T-helper 17 cell (primary cell): ENCODE data around the gene MUC20. TPM values are rescaled to one million over a fixed set of nuclear protein-coding genes. Genes with fewer than 3 reads are reported as not detected.
"Not testable (repeated sequence)": the region's sequence is repeated elsewhere in the genome, so short reads cannot be mapped to it uniquely, and the experiment has no call there.

Experiments
- ATAC-seq: fragments of 150-1000 bp; cut with Tn5 transposase; 2 replicates; pipeline ENCODE4 v1.10.0; 2021; ENCODE audit warnings: mild to moderate bottlenecking, moderate library complexity
- DNase-seq, 3 donors: peaks; one replicate each; pipeline versions ENCODE4 v3.0.0 to v3.0.0-alpha.2; 2020 to 2021
- H3K9me3 ChIP-seq: one replicate; pipeline ENCODE4 v1.7.0; 2013; ENCODE audit warnings: low read length, mild to moderate bottlenecking; ENCODE audit not compliant: control insufficient read depth, poor library complexity, severe bottlenecking
- H3K27ac Mint-ChIP-seq: one replicate; pipeline ENCODE4 v1.8.0; 2022; ENCODE audit warnings: mild to moderate bottlenecking, moderate library complexity, mixed read lengths
- H3K27me3 Mint-ChIP-seq: one replicate; pipeline ENCODE4 v1.8.0; 2022; ENCODE audit warnings: mixed read lengths
- H3K36me3 Mint-ChIP-seq: one replicate; pipeline ENCODE4 v1.8.0; 2022; ENCODE audit warnings: low read depth, mixed read lengths
- H3K4me1 Mint-ChIP-seq: one replicate; pipeline ENCODE4 v1.8.0; 2022; ENCODE audit warnings: mild to moderate bottlenecking, mixed read lengths
- H3K4me3 Mint-ChIP-seq: one replicate; pipeline ENCODE4 v1.8.0; 2022; ENCODE audit warnings: mild to moderate bottlenecking, moderate library complexity, mixed read lengths
- total RNA-seq, 4 donors: library from RNA in 2 of 4; stranded (reverse) in 2 of 4; gene quantifications; one replicate each; pipeline ENCODE4 v1.2.3 and lab custom pipeline; 2022 to 2026

The MUC20 gene
- total RNA-seq, 2 donors from 2014 or later = 6.4 to 13.2 TPM

DNA sequence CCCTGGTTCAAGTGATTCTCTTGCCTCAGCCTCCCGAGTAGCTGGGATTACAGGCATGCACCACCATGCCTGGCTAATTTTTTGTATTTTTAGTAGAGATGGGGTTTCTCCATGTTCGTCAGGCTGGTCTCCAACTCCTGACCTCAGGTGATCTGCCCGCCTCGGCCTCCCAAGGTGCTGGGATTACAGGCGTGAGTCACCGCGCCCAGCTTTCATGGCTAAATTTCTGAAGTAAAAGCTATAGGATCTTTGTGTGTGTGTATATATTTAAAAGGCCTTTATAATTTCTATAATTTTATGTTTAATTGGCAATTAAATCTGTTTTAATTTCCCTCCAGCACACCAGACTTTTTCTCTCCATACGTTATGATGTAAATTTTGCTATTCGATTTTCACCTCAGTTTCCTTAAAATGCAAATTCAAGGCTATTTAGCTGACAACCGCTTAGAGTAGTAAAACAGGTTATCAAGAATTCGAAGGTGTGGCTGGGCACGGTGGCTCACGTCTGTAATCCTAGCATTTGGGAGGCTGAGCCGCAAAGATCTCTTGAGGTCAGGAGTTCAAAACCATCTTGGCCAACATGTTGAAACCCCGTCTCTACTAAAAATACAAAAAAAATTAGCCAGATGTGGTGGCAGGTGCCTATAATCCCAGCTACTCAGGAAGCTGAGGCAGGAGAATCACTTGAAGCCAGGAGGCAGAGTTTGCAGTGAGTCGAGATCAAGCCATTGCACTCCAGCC lies 1.1 kb upstream of the MUC20 start:
- not testable (repeated sequence) for H3K9me3 ChIP-seq, ATAC-seq, DNase-seq, H3K4me3 Mint-ChIP-seq, H3K27me3 Mint-ChIP-seq, H3K27ac Mint-ChIP-seq, H3K36me3 Mint-ChIP-seq
- peaks cover 12% of the 10 kb centered on the region for H3K4me1 Mint-ChIP-seq

DNA sequence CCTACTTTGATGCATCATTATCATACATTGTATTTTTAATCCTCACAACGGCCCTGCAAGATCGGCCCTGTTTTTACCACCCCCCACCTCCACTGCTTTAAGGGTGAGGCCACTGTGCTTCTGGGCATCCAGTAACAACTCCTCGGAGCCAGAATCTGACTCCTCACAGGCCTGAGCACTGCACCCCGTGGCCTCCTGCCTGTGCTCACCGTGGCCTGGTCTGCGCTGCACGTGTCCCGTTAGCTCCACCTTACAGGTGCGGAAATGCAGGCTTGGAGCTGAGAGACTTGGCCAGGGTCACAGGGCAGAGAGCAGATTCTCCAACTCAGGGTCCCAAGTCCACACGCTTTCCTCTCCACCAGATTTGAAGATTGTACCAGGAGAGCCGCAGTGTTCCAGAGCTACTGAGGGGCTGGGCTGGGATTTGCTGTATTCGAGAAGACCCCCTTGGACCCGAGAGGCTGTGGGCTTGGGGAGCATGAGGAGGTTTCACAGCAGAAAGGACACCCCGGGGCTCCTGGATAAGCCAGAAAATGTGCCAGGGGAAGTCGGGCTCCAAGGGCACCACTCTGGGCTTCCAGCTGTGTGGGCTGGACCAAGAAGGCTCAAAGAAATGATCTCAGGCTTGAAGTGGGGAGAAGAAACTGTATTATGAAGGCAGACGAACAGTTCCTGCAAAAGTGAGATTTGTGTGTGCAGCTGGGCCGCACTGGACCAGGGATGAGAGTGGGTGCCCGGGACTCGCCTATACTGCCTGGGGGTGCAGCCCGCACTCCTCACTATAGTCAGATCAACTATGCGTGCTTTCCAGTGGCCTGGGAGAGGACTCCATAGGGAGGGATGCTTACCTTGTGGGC lies 1.6 kb downstream of the MUC20 start:
- H3K27ac Mint-ChIP-seq, ATAC-seq: not testable (repeated sequence)
- H3K4me1 Mint-ChIP-seq = peaks cover 13% of the 10 kb centered on the region

DNA sequence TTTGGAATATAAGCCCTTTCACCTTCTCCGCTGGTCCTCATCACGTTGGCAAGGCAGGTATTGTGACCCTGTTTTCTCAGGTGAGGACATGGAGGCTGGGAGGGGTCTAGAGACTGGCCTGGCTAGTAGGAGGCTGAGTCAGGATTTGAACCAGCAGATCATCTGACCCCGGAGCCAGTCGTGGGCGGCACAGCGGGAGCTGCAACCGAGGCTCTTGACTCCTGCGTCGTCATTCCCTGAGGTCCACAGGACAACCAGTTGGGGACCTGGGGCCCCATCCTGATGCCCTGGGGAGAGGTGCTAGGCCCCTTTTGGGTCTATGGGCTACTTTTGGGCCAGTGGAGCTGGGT lies 2.2 kb downstream of the MUC20 start:
- not testable (repeated sequence) for H3K36me3 Mint-ChIP-seq, DNase-seq, ATAC-seq, H3K4me3 Mint-ChIP-seq, H3K9me3 ChIP-seq, H3K27me3 Mint-ChIP-seq, H3K27ac Mint-ChIP-seq
- H3K4me1 Mint-ChIP-seq = peaks cover 13% of the 10 kb centered on the region

More for the DNA sequence above, 1.6 kb downstream of the MUC20 start:
- not testable (repeated sequence) for H3K27me3 Mint-ChIP-seq, DNase-seq, H3K4me3 Mint-ChIP-seq, H3K9me3 ChIP-seq, H3K36me3 Mint-ChIP-seq

DNA sequence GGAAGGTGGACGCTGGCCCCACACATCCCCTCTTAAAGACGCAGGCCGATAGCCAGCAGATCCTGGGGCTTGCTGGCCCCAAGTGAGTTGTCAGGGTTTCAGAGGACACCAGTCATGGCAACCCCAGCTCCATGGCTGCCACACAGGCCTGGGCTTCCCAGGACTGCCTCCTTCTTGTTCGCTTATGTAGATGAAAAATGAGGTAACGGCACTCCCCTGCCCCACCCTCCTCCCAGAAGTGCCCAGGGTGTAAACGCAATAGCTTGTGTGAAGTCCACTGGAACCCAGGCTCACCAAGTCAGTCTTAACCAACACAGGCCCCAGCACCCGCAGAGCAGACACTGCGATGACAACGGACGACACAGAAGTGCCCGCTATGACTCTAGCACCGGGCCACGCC lies 3.6 kb downstream of the MUC20 start:
- H3K27me3 Mint-ChIP-seq, DNase-seq, H3K36me3 Mint-ChIP-seq, H3K27ac Mint-ChIP-seq, ATAC-seq, H3K4me3 Mint-ChIP-seq, H3K9me3 ChIP-seq: not testable (repeated sequence)
- peaks cover 10% of the 10 kb centered on the region for H3K4me1 Mint-ChIP-seq

DNA sequence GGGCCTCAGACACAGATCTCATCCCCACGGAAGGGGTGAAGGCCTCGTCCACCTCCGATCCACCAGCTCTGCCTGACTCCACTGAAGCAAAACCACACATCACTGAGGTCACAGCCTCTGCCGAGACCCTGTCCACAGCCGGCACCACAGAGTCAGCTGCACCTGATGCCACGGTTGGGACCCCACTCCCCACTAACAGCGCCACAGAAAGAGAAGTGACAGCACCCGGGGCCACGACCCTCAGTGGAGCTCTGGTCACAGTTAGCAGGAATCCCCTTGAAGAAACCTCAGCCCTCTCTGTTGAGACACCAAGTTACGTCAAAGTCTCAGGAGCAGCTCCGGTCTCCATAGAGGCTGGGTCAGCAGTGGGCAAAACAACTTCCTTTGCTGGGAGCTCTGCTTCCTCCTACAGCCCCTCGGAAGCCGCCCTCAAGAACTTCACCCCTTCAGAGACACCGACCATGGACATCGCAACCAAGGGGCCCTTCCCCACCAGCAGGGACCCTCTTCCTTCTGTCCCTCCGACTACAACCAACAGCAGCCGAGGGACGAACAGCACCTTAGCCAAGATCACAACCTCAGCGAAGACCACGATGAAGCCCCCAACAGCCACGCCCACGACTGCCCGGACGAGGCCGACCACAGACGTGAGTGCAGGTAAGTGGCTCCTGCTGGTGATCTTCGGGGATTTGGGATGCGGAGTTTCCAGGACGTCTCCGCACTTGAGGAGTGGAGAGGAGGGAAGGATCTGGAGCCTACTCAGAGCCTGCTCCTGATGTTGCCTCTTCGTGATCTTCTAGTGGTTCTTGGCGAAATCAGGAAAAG lies 5.3 kb downstream of the MUC20 start:
- not testable (repeated sequence) for H3K36me3 Mint-ChIP-seq, H3K9me3 ChIP-seq, H3K4me3 Mint-ChIP-seq, H3K27me3 Mint-ChIP-seq, DNase-seq, ATAC-seq, H3K4me1 Mint-ChIP-seq, H3K27ac Mint-ChIP-seq

DNA sequence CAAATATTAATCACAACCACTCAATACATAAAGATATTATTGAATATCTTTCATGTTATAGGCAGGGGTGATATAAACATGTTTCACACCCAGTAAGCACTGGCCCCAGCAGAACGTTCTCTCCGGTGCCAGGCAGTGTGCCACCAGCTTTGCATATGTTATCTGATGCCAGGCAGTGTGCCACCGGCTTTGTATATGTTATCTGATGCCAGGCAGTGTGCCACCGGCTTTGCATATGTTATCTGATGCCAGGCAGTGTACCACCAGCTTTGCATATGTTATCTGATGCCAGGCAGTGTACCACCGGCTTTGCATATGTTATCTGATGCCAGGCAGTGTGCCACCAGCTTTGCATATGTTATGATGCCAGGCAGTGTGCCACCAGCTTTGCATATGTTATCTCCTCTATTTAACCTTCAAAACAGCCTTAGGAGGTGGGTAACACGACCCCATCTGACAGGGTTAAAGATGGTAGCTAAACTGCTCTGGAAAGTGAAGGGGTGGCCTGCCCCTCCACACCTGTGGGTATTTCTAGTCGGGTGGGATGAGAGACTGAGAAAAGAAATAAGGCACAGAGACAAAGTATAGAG lies 6.9 kb downstream of the MUC20 start:
- H3K4me1 Mint-ChIP-seq = peaks cover 9% of the 10 kb centered on the region
- no peak for ATAC-seq

DNA sequence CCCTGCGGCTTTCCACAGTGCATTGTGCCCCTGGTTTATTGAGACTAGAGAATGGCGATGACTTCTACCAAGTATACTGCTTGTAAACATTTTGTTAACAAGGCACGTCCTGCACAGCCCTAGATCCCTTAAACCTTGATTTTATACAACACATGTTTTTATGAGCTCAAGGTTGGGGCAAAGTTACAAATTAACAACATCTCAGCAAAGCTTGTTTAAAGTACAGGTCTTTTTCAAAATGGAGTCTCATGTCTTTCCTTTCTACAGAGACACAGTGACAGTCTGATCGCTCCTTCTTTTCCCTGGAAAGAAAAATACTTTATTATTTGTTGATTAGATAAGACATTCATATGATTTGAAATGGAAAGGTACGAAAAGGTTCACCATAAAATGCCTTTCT lies 8.0 kb downstream of the MUC20 start:
- H3K9me3 ChIP-seq, DNase-seq, H3K4me3 Mint-ChIP-seq, H3K4me1 Mint-ChIP-seq, ATAC-seq, H3K36me3 Mint-ChIP-seq, H3K27ac Mint-ChIP-seq, H3K27me3 Mint-ChIP-seq: not testable (repeated sequence)

More for the DNA sequence above, 6.9 kb downstream of the MUC20 start:
- no peaks in the 10 kb centered on the region for H3K9me3 ChIP-seq
- Mint-ChIP-seq H3K27me3 (no peaks in the 10 kb centered on the region), H3K27ac (peak overlapping the region; percentile 39), H3K4me3 (no peak overlapping the region), H3K36me3 (peaks cover 2% of the 10 kb centered on the region)
- no peak for DNase-seq

DNA sequence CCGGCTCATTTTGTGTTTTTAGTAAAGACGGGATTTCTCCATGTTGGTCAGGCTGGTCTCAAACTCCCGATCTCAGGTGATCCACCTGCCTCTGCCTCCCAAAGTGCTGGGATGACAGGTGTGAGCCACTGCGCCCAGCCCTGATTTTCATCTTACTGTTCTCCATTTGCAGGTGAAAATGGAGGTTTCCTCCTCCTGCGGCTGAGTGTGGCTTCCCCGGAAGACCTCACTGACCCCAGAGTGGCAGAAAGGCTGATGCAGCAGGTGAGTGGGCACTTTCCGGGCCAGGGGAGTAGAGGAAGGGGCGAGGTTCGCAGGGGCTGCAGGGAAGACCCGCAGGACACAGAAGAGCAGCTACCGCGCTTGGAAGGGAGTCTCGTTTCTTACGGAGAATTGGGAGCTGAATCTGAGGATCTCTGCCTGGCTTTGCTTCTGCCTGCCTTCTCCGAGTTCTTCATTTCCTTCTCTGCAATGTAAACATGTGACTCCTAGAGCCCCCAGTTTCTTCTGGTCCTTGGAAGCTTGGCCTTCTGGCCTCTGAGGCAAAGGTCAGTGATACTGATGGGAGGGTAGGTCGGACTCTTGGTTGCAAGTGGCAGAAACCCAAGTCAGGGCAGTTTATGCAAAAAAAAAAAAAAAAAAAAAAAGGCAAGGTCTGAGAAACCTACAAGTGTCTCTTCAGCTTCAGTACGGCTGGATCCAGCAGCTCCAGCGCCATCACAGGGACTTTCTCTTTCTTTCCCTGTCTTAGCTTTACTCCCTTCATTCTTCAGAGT lies 8.9 kb downstream of the MUC20 start:
- no peak for ATAC-seq
- peaks cover 9% of the 10 kb centered on the region for H3K4me1 Mint-ChIP-seq
- DNase-seq = no peak
- H3K27ac Mint-ChIP-seq = peak overlapping the region; percentile 43
- H3K9me3 ChIP-seq = no peaks in the 10 kb centered on the region
- H3K27me3 Mint-ChIP-seq = no peaks in the 10 kb centered on the region
- no peak overlapping the region for H3K4me3 Mint-ChIP-seq
- peaks cover 2% of the 10 kb centered on the region for H3K36me3 Mint-ChIP-seq

DNA sequence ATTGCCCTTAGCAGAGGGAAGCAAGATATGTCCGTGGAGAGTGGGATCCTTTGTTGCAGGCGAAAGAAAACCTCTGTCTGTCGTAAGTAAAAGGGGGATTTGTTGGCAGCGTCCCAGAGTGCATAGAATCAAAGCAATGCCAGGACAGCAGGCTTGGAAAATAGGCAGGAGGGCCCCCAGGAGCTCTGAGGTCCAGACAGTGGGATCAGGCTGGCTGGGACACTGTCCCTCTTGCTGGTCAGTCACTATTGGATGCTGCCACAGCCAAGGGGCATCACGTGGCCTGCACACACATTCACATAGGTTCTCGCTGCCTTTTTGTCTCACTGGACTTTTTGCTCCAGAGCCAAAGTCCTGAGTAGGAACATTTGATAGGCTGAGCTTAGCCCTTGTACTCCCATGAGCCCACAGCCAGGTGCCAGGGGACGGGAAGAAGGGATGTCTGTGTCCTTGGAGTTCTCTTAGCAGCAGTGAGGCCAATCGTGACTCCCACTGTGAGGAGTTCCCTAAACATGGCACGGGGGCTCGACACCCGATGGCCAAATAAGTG lies 10.7 kb downstream of the MUC20 start:
- H3K36me3 Mint-ChIP-seq = peaks cover 14% of the 10 kb centered on the region
- H3K27me3 Mint-ChIP-seq = no peaks in the 10 kb centered on the region

DNA sequence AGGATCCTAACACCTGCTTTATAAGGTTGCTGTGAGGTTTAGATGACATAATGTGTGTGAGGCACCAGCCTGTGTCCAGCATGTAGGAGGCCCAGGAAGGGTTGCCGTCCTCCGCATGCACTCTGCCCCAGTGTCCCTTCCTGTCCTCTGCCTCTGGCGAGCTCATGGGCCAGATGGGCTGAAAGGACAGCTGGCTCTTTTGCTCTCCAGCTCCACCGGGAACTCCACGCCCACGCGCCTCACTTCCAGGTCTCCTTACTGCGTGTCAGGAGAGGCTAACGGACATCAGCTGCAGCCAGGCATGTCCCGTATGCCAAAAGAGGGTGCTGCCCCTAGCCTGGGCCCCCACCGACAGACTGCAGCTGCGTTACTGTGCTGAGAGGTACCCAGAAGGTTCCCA lies 12.2 kb downstream of the MUC20 start:
- Mint-ChIP-seq H3K27ac (no peak overlapping the region), H3K4me1 (peaks cover 12% of the 10 kb centered on the region), H3K36me3 (peaks cover 17% of the 10 kb centered on the region), H3K4me3 (no peak overlapping the region), H3K27me3 (no peaks in the 10 kb centered on the region)
- DNase-seq (no peak), ATAC-seq (no peak)
- no peaks in the 10 kb centered on the region for H3K9me3 ChIP-seq

More for the DNA sequence above, 10.7 kb downstream of the MUC20 start:
- DNase-seq (no peak), ATAC-seq (no peak)
- H3K9me3 ChIP-seq = no peaks in the 10 kb centered on the region
- Mint-ChIP-seq H3K4me3 (no peak overlapping the region), H3K27ac (no peak overlapping the region), H3K4me1 (peaks cover 17% of the 10 kb centered on the region)

DNA sequence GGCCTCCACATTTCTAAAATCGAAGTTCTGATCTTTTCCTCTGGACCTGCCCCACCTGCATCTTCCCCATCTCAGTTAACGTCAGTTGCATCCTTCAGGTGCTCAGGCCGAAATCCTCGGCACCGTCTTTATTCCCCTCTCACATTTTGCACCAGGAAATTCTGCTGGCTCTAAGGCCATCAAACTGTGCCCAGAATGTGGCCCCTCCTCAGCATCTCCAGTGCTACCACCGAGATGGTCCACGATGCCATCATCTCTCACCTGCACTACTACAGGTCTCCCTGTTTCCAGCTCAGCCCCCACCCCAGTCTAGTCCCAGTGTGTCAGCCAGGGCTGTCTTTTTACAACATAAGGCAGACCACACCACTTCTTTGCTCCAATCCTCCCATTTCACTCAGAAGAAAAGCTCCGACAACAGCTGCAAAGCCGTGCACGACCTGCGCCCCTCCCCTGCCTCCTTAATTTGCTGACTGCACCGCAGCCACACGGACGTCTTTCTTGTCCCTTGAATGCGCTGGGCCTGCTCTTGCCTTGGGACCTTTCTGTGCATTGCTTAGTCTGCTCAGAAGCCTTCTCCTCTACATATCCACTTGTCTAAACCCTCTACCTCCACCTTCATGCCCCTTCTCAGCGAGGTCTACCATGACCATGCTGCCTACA lies 14.4 kb downstream of the MUC20 start:
- H3K9me3 ChIP-seq = no peaks in the 10 kb centered on the region
- Mint-ChIP-seq H3K27ac (no peak overlapping the region), H3K36me3 (peaks cover 17% of the 10 kb centered on the region), H3K27me3 (no peaks in the 10 kb centered on the region), H3K4me3 (peak overlapping the region; percentile 3), H3K4me1 (peaks cover 12% of the 10 kb centered on the region)
- no peak for ATAC-seq
- DNase-seq = no peak
